Measurements from ENCODE around the gene CAPZB.

Gene CAPZB

GRCh38 chr1:19407494-19408096 lies 77.7 kb downstream of the CAPZB start:
- TF ChIP-seq GATA3 (IDR thresholded peaks at IDR 0.05; ENCODE audit: low read depth, low read length) = no peak
- no peak for TF ChIP-seq GATA2 (IDR thresholded peaks at IDR 0.05; ENCODE audit: low read depth, low read length)

DNA sequence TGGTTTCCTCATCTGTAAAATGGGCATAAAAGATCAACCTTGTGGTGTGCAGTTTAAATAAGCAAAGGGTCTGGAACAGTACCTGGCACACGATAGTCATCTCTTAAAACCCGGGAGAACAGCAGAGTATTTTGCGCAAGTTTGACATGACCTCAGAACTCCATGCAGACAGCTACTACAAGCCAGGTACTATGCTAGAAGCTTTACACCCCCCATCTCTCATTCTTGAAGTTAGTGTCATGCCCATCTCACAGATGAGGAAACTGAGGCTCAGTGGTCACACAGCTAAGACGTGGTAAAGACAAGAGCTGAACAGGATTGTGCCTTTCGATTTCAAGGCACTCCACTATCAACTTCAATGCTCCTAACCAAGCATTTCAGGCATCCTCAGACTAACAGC lies 78.7 kb downstream of the CAPZB start:
- TF ChIP-seq GATA3 (IDR thresholded peaks at IDR 0.05; ENCODE audit: low read depth, low read length) = no peak
- no peak for TF ChIP-seq GATA2 (IDR thresholded peaks at IDR 0.05; ENCODE audit: low read depth, low read length)

- TF ChIP-seq GATA2 (IDR thresholded peaks at IDR 0.05; ENCODE audit: low read depth, low read length) (no peak), GATA3 (IDR thresholded peaks at IDR 0.05; ENCODE audit: low read depth, low read length) (no peak)
These were observed 79.4 kb downstream of the CAPZB start for GRCh38 chr1:19405761-19406487.

- TF ChIP-seq GATA2 (IDR thresholded peaks at IDR 0.05; ENCODE audit: low read depth, low read length) (no peak), GATA3 (IDR thresholded peaks at IDR 0.05; ENCODE audit: low read depth, low read length) (no peak)
These were observed 80.1 kb downstream of the CAPZB start for GRCh38 chr1:19405195-19405760.

- no peak for TF ChIP-seq GATA3 (IDR thresholded peaks at IDR 0.05; ENCODE audit: low read depth, low read length)
- no peak for TF ChIP-seq GATA2 (IDR thresholded peaks at IDR 0.05; ENCODE audit: low read depth, low read length)
These were observed 80.6 kb downstream of the CAPZB start for GRCh38 chr1:19404748-19405147.

DNA sequence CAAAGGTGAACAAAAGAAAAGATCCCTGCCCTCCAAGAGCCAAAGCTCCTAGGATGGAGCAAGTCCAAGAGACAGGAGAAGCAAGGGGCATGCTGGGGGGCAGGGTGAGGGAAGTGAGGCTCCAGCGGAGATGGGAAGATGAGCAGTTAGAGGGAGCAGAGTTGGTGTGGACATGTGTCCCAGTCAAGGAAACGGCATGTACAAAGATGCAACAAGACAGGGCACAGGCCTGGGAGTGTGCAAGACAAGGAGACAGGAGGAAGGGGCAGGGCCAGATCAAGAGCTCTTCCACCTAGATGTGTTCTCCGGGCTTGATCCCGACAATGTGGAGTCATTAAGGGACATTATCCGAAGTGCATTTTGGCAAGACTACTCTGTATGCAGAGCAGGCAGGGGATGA lies 82.1 kb downstream of the CAPZB start:
- TF ChIP-seq GATA2 (IDR thresholded peaks at IDR 0.05; ENCODE audit: low read depth, low read length) = no peak
- no peak for TF ChIP-seq GATA3 (IDR thresholded peaks at IDR 0.05; ENCODE audit: low read depth, low read length)

- TF ChIP-seq GATA3 (IDR thresholded peaks at IDR 0.05; ENCODE audit: low read depth, low read length) (no peak), GATA2 (IDR thresholded peaks at IDR 0.05; ENCODE audit: low read depth, low read length) (no peak)
These were observed 83.1 kb downstream of the CAPZB start for GRCh38 chr1:19402031-19402813.

GRCh38 chr1:19401535-19401889 lies 83.8 kb downstream of the CAPZB start:
- TF ChIP-seq GATA2 (IDR thresholded peaks at IDR 0.05; ENCODE audit: low read depth, low read length) (no peak), GATA3 (IDR thresholded peaks at IDR 0.05; ENCODE audit: low read depth, low read length) (no peak)

GRCh38 chr1:19400875-19401534 lies 84.3 kb downstream of the CAPZB start:
- TF ChIP-seq GATA2 (IDR thresholded peaks at IDR 0.05; ENCODE audit: low read depth, low read length) (no peak), GATA3 (IDR thresholded peaks at IDR 0.05; ENCODE audit: low read depth, low read length) (no peak)

- TF ChIP-seq GATA2 (IDR thresholded peaks at IDR 0.05; ENCODE audit: low read depth, low read length) = no peak
- no peak for TF ChIP-seq GATA3 (IDR thresholded peaks at IDR 0.05; ENCODE audit: low read depth, low read length)
These were observed 85.1 kb downstream of the CAPZB start for GRCh38 chr1:19400192-19400611.

DNA sequence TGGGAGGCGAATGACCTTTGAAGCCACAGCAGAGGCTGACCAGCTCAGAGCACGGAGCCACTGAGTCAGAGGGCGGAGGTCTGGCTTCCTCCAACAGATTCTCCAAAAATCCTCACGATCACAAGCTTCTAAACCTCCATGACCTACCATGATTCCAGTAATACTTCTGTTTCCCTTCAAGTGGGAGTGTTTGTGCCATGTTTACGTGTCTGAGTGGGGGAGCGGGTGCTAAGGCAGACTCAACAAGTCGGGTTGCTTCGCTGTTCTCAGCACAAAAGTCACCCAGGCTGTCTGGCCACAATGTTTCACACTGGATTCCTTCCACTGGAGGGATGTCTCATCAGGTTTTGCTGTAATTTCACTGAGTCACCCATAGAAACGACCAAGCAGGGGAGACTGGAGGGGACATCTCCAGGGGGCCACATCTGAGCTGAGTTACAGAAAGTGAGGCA lies 87.0 kb downstream of the CAPZB start:
- TF ChIP-seq GATA3 (IDR thresholded peaks at IDR 0.05; ENCODE audit: low read depth, low read length) = no peak
- TF ChIP-seq GATA2 (IDR thresholded peaks at IDR 0.05; ENCODE audit: low read depth, low read length) = no peak

- TF ChIP-seq GATA2 (IDR thresholded peaks at IDR 0.05; ENCODE audit: low read depth, low read length) = no peak
- no peak for TF ChIP-seq GATA3 (IDR thresholded peaks at IDR 0.05; ENCODE audit: low read depth, low read length)
These were observed 88.0 kb downstream of the CAPZB start for GRCh38 chr1:19397217-19397945.

- TF ChIP-seq GATA3 (IDR thresholded peaks at IDR 0.05; ENCODE audit: low read depth, low read length) (no peak), GATA2 (IDR thresholded peaks at IDR 0.05; ENCODE audit: low read depth, low read length) (no peak)
These were observed 89.1 kb downstream of the CAPZB start for GRCh38 chr1:19396280-19396679.
